Progenitor cell of endocrine pancreas (in vitro differentiated cells): ENCODE data around the gene ZNF668. TPM values are rescaled to one million over a fixed set of nuclear protein-coding genes. Genes with fewer than 3 reads are reported as not detected.
A peak's percentile ranks its signal among the peaks of the same experiment; 100 is the strongest.

Experiments used
- DNase-seq: peaks from one replicate; pipeline ENCODE4 v3.0.0; 2021; ENCODE audit warnings: low spot score; ENCODE audit not compliant: unreplicated experiment
- H3K27ac Mint-ChIP-seq: 2 replicates; pipeline ENCODE4 v1.8.0; 2021; ENCODE audit warnings: mild to moderate bottlenecking, moderate library complexity, mixed read lengths
- H3K27me3 Mint-ChIP-seq: 2 replicates; pipeline ENCODE4 v1.8.0; 2021; ENCODE audit warnings: mixed read lengths
- H3K36me3 Mint-ChIP-seq: 2 replicates; pipeline ENCODE4 v1.8.0; 2022; ENCODE audit warnings: mixed read lengths; ENCODE audit not compliant: insufficient read depth
- H3K4me1 Mint-ChIP-seq: 2 replicates; pipeline ENCODE4 v1.8.0; 2021; ENCODE audit warnings: low read depth, mixed read lengths
- H3K4me3 Mint-ChIP-seq: 2 replicates; pipeline ENCODE4 v1.8.0; 2021; ENCODE audit warnings: low read depth, mild to moderate bottlenecking, moderate library complexity, mixed read lengths
- H3K9me3 Mint-ChIP-seq: 2 replicates; pipeline ENCODE4 v1.8.0; 2021; ENCODE audit warnings: low read depth, mixed read lengths
- total RNA-seq: library from RNA; stranded (reverse); gene quantifications from 2 replicates; pipeline ENCODE4 v1.2.1, GENCODE V29; 2021
- TF ChIP-seq, protein P1 (sequence below): fragments of 200-600 bp; sonication (generic); IDR thresholded peaks from one replicate; pipeline ENCODE4 v1.5.0; 2021; ENCODE audit warnings: antibody characterized with exemption, mild to moderate bottlenecking; ENCODE audit not compliant: unreplicated experiment

ZNF668 gene
- total RNA-seq, 1 donor from 2014 or later = 17.5 TPM

DNA sequence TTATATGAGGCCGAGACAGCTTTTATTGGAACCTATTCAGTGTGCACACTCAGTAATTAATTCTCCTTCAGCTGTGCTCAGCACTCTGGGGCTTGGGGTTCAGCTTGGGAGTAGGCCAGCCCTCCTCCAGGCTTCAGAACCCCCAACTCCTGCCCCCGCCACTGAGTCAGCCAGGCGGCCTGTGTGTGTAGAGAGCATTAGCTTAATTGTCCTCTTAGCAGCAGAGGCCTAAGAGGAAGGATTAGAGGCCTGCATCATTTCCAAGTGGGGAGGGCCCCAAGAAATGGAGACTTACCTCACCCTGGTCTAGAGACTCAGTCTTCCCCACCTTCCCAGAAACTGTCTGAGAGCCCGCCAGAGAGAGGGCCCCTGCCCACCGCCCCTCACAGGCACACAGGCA, 13.9 kb upstream of the ZNF668 start:
- TF ChIP-seq, protein P1, sequence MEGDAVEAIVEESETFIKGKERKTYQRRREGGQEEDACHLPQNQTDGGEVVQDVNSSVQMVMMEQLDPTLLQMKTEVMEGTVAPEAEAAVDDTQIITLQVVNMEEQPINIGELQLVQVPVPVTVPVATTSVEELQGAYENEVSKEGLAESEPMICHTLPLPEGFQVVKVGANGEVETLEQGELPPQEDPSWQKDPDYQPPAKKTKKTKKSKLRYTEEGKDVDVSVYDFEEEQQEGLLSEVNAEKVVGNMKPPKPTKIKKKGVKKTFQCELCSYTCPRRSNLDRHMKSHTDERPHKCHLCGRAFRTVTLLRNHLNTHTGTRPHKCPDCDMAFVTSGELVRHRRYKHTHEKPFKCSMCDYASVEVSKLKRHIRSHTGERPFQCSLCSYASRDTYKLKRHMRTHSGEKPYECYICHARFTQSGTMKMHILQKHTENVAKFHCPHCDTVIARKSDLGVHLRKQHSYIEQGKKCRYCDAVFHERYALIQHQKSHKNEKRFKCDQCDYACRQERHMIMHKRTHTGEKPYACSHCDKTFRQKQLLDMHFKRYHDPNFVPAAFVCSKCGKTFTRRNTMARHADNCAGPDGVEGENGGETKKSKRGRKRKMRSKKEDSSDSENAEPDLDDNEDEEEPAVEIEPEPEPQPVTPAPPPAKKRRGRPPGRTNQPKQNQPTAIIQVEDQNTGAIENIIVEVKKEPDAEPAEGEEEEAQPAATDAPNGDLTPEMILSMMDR = no peak
- no peak overlapping the region for H3K4me3 Mint-ChIP-seq
- H3K27me3 Mint-ChIP-seq = no peaks in the 10 kb centered on the region
- no peaks in the 10 kb centered on the region for H3K36me3 Mint-ChIP-seq
- DNase-seq = no peak
- no peaks in the 10 kb centered on the region for H3K4me1 Mint-ChIP-seq
- H3K9me3 Mint-ChIP-seq = no peaks in the 10 kb centered on the region
- H3K27ac Mint-ChIP-seq = no peak overlapping the region

DNA sequence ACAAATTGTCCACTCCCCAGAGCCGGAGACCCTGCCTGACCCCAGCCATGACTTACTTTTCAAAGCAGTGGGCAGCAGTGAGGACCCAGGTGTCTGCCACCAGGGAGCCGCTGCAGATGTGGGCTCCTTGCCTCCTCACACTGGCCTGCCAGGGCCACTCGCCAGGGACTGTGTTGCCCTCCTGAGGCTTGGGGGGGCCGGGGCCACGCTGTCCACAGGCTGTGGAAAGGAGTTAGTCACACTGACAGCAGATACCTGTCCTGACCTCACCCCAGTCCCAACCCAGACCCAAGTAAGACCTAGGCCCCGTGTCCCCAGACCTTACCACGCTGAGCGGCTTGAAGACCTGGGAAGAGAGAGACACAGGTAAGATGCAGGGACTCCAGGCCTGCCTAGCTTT, 13.4 kb upstream of the ZNF668 start:
- H3K27me3 Mint-ChIP-seq = no peaks in the 10 kb centered on the region
- no peaks in the 10 kb centered on the region for H3K36me3 Mint-ChIP-seq
- TF ChIP-seq, protein P1 = no peak
- no peak for DNase-seq
- H3K9me3 Mint-ChIP-seq = no peaks in the 10 kb centered on the region
- H3K4me1 Mint-ChIP-seq = no peaks in the 10 kb centered on the region
- no peak overlapping the region for H3K4me3 Mint-ChIP-seq
- H3K27ac Mint-ChIP-seq = no peak overlapping the region

DNA sequence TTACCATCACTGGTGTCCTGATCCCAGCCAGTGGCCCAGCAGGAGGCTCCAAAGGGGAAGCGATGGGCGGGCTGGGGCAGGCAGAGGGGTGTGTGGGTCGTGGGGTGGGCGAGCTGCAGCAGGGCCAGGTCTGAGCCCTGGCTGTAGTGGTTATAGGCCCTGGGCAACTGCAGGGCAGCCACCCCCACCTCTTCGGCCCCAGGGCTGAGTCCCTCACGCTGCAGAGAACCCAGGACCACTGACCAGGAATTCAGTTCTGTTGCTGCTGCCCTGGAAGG, 12.5 kb upstream of the ZNF668 start:
- Mint-ChIP-seq H3K27ac (no peak overlapping the region), H3K4me3 (no peak overlapping the region), H3K27me3 (no peaks in the 10 kb centered on the region), H3K9me3 (no peaks in the 10 kb centered on the region), H3K4me1 (no peaks in the 10 kb centered on the region), H3K36me3 (no peaks in the 10 kb centered on the region)
- TF ChIP-seq, protein P1 = no peak
- no peak for DNase-seq

DNA sequence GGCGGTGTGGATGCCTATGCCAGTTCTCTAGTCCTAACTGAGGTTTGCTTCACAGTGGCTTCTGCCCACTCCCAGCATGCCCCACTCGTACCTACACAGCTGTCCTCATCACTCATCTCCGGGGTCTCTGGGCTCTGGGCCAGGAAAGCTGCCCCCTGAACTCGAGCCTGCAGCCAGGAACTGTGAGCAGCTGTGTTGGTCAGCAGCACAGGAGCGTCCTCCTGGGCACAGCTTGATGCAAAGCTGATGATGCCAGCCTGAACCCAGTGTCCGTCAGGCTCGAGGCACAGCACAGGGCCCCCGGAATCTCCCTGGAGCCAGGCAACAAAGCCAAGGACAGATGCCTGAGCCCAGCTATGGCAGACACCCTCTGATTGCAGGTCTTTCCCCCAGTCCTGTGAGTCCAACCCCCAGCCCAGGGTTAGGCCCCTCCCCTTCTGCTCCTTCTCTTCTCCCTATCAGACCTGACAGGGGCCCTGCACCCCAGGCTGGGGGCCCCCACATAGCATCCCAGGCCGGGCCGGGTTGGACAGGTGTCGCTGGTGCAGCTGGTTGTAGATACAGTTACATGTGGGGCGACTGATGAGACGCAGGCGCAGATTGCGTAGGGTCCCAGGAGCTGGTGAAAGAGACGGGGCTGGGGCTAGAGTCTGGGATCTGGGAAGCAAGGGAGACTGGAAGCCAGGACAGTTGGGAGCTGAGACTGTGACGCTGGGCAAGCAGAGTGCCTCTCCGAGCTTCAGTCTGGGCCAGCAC, 12.0 kb upstream of the ZNF668 start:
- Mint-ChIP-seq H3K27ac (peak overlapping the region; percentile 33), H3K9me3 (no peaks in the 10 kb centered on the region), H3K36me3 (no peaks in the 10 kb centered on the region), H3K4me1 (no peaks in the 10 kb centered on the region), H3K4me3 (no peak overlapping the region), H3K27me3 (no peaks in the 10 kb centered on the region)
- TF ChIP-seq, protein P1 = no peak
- DNase-seq = no peak

DNA sequence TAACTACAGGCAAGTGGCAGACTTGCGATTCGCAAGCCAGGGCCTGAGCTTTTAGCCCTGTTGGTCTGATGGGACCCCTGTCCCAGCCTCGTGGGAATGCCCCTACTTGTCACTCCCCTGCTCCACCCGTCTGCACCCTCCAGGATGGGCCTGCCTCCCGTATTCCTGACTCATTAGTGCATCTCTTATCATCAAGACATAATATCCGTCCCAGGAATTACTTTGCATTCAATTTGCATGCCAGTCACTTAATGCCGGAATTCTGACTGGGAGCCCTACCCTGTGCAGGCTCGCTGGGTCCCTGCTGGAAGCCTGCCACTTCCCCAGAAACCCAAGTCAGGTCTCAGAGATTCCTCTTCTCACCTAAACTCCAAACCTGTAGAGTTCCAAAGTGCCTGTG, 11.4 kb upstream of the ZNF668 start:
- Mint-ChIP-seq H3K27me3 (no peaks in the 10 kb centered on the region), H3K4me3 (no peak overlapping the region), H3K4me1 (no peaks in the 10 kb centered on the region), H3K27ac (no peak overlapping the region), H3K9me3 (no peaks in the 10 kb centered on the region), H3K36me3 (no peaks in the 10 kb centered on the region)
- DNase-seq = no peak
- TF ChIP-seq, protein P1 = no peak
